ENCODE results near the gene NMNAT2.

DNA sequence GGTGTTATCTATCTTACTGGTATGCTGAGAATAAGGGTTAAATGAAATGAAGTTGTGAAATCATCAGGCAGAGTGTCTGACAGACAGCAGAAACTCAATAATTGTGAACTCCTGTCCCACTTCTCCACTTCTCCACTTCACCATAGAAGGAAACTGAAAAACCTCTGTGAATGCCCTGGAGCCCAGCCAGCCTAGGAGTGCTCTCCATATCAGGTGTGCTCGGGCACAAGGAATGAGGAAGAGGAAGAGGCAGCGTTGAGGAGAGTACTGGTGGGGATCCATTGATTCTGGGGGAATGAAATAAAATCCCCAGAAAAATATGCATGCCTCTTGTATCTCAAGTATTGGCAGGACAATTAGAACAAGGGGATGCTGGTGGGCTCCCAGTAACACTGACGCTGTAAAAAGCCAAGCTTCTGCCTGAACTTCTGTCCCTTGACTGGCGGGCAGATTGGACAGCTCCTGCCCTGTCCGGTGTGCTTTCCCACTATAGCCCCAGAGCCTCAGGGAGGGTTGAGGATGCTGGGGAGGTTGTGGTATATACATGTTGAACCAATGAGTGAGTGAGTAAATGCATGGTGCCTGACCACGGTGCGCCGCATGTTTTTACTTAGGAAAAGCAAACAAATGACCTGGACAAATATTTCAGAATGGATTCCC, 47.7 kb downstream of the NMNAT2 start:
- TF ChIP-seq, protein P1, sequence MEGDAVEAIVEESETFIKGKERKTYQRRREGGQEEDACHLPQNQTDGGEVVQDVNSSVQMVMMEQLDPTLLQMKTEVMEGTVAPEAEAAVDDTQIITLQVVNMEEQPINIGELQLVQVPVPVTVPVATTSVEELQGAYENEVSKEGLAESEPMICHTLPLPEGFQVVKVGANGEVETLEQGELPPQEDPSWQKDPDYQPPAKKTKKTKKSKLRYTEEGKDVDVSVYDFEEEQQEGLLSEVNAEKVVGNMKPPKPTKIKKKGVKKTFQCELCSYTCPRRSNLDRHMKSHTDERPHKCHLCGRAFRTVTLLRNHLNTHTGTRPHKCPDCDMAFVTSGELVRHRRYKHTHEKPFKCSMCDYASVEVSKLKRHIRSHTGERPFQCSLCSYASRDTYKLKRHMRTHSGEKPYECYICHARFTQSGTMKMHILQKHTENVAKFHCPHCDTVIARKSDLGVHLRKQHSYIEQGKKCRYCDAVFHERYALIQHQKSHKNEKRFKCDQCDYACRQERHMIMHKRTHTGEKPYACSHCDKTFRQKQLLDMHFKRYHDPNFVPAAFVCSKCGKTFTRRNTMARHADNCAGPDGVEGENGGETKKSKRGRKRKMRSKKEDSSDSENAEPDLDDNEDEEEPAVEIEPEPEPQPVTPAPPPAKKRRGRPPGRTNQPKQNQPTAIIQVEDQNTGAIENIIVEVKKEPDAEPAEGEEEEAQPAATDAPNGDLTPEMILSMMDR (IDR thresholded peaks at IDR 0.05), result no peak
- no peak for TF ChIP-seq POLR2A (IDR thresholded peaks at IDR 0.05)
